Measurements from ENCODE around the gene GPM6B.

DNA sequence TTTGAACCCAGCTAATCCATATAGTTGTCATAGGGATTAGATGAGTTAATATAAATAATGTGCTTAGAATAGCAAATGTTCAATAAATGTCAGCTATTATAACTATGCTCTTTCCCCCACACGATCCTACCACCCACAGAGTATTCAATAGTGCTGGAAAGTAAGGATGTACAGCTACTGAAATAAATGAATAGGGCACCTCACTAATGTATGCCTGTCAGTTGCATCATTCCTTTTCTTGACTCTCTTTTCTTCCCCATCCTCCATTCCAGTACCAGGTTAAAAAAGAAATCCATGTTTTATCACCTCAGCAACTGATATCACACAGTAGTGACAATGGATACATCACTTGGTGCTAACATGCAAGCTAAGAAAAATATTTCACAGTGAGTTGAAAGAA is 42.8 kb upstream of the GPM6B start:
- TF ChIP-seq CTCF (IDR thresholded peaks at IDR 0.05) (no peak), POLR2A (IDR thresholded peaks at IDR 0.05) (no peak), POLR2AphosphoS5 (IDR thresholded peaks at IDR 0.05) (no peak)
